KOPT-K1 (cell line): ENCODE data around the gene KRT80.

Experiments used
- H3K27ac ChIP-seq: fragments of 200-600 bp; sonication (generic); 2 replicates; pipeline ENCODE4 v1.5.1; 2016; ENCODE audit warnings: antibody characterized with exemption, mild to moderate bottlenecking, low read depth, low read length; ENCODE audit not compliant: poor library complexity, severe bottlenecking
- H3K36me3 ChIP-seq: fragments of 200-600 bp; sonication (generic); 2 replicates; pipeline ENCODE4 v1.5.1; 2017; ENCODE audit warnings: antibody characterized with exemption, mild to moderate bottlenecking, low read length, moderate library complexity; ENCODE audit not compliant: insufficient read depth
- H3K9me3 ChIP-seq: fragments of 200-600 bp; sonication (generic); 2 replicates; pipeline ENCODE4 v1.5.1; 2017; ENCODE audit warnings: antibody characterized with exemption, low read length, mild to moderate bottlenecking; ENCODE audit not compliant: insufficient read depth, poor library complexity, severe bottlenecking

KRT80 gene

GRCh38 chr12:52121824-52122539 lies 69.8 kb downstream of the KRT80 start:
- Histone ChIP-seq H3K36me3 (no peaks in the 10 kb centered on the region), H3K27ac (no peak overlapping the region), H3K9me3 (no peaks in the 10 kb centered on the region)

DNA sequence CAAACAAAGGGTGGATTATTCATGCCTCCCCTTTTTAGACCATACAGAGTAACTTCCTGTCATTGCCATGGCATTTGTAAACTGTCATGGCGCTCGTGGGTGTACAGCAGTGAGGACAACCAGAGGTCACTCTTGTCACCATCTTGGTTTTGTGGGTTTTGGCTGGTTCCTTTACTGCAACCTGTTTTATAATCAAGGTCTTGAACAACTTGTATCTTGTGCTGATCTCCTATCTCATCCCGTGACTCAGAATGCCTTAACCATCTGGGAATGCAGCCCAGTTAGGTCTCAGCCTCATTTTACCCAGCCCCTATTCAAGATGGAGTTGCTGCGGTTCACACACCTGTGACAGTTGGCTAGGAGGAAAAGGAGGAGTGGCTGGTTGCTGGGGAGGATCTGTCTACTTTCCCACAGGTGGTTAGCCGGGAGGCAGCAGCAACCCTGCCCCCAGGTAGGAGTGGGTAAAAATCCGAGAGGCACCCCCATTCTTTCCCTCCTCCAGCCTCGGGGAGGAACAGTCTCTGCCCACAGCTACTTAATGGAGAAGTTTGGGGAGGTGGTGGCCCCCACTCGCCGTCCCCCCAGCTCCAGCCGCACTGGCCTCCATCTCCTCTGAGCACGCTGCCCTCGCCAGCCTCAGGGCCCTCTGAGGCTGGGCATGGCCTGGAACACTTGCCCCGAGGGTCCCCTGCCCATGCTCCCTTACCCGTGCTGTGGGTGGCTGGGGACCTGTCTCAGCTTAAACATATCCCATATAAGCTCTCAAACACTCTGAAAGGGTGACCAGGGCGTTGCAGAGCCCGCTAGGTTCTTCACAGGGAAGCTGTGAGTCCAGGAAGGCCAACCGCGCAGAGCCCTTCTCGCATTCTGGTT lies 70.6 kb downstream of the KRT80 start:
- Histone ChIP-seq H3K27ac (no peak overlapping the region), H3K9me3 (no peaks in the 10 kb centered on the region), H3K36me3 (no peaks in the 10 kb centered on the region)

DNA sequence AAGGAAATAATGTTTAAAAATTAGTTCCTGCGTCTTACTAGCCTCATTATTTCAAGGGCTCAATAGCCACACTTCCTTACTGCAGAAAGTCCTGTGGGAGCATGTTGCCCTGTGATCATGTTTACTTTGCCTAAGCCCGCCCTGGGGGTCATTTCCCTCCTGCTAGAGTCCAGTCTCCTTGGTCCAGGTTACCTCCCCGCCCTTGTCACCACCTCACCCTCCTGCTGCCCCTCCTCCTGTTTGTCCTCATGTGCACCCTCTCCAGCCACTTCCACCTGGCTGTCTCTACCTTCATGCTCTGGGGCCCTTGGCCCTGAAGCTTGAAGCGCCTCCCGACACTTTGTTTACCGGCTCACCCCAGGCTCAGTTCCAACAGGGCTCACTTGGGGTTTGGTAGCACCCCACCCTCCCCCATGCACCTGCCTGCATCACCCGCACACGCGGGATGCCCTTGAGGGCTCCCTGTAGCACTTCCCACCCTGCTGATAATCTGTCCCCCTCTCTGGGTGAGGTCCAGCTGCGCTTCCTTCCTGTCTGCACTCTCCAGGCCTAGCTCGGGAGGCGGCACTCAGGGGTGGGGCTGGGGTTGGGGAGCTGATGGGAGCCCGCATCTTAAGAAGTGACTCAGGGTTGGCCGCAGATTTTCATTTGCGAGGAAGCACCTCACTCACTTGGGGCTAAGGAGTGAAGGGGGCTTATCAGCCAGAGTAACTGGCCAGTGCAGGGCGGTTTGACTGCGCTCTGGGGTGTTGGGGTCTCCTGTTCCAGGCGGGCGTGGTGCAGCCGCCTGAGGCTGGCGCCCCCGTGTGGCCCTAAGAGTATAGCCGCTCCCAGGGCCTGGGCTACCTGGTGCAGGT lies 72.2 kb downstream of the KRT80 start:
- H3K27ac ChIP-seq = no peak overlapping the region

More for the DNA sequence above, 72.2 kb downstream of the KRT80 start:
- Histone ChIP-seq H3K36me3 (no peaks in the 10 kb centered on the region), H3K9me3 (no peaks in the 10 kb centered on the region)
